ENCODE data around the gene PGAM2.
A peak's percentile ranks its signal among the peaks of the same experiment; 100 is the strongest.
"Not testable (repeated sequence)": the region's sequence is repeated elsewhere in the genome, so short reads cannot be mapped to it uniquely, and the experiment has no call there.

Gene PGAM2

DNA sequence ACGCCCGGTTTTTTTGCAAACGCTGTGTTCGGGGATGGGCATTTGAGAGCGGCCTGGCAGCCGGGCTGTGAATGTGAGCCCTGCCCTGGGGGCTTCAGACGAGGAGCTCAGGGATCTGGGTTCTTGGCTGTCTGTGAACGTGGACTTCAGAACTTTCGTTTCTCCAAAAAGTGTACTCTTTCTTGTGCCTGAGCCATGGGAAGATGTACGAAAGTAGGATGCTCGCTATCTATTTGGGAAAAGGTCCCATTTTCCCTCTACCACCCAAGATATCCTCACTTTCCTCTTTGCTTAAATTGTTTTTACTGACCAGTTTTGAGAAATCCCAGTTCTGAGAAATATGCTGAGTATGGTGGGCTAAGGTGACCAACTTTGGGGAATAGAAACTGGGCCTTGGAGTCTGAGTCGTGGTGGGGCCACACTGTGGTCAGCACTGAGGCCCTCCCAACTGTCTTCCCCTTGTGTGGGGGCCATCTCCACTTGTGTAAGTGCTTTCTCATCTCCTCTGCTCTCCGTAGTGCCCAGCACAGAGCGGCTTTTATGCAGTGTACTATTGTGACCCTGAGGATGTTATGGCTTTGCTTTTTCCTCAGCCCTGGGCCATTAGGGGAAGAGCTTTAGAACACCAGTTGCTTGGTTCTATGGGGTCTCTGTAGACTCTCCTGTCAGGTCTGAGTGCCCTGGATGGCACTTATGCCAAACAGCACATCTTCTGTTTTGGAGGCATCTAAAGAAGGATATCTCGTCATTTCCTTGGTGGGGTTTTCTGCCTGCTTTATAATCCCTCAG lies 19.9 kb downstream of the PGAM2 start:
- DNase-seq (ENCODE audit: extremely low read depth, insufficient read length) = no peak
- Histone ChIP-seq H3K4me3 (replicated peaks; ENCODE audit: low read depth, low read length) (peak overlapping the region; percentile 98), H3K36me3 (ENCODE audit: control insufficient read depth, insufficient read depth, low read length) (peaks cover 11% of the 10 kb centered on the region), H3K27me3 (replicated peaks; ENCODE audit: control insufficient read depth, insufficient read depth, low read length) (no peaks in the 10 kb centered on the region)
- TF ChIP-seq, protein P1, sequence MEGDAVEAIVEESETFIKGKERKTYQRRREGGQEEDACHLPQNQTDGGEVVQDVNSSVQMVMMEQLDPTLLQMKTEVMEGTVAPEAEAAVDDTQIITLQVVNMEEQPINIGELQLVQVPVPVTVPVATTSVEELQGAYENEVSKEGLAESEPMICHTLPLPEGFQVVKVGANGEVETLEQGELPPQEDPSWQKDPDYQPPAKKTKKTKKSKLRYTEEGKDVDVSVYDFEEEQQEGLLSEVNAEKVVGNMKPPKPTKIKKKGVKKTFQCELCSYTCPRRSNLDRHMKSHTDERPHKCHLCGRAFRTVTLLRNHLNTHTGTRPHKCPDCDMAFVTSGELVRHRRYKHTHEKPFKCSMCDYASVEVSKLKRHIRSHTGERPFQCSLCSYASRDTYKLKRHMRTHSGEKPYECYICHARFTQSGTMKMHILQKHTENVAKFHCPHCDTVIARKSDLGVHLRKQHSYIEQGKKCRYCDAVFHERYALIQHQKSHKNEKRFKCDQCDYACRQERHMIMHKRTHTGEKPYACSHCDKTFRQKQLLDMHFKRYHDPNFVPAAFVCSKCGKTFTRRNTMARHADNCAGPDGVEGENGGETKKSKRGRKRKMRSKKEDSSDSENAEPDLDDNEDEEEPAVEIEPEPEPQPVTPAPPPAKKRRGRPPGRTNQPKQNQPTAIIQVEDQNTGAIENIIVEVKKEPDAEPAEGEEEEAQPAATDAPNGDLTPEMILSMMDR (IDR thresholded peaks at IDR 0.05; ENCODE audit: insufficient read depth, low read length, poor library complexity, severe bottlenecking) = no peak

- Histone ChIP-seq H3K36me3 (ENCODE audit: control insufficient read depth, insufficient read depth, low read length) (peaks cover 4% of the 10 kb centered on the region), H3K4me3 (replicated peaks; ENCODE audit: low read depth, low read length) (peak within 1 kb of the TSS; percentile 98), H3K27me3 (replicated peaks; ENCODE audit: control insufficient read depth, insufficient read depth, low read length) (no peaks in the 10 kb centered on the region)
- TF ChIP-seq, protein P1 (IDR thresholded peaks at IDR 0.05; ENCODE audit: insufficient read depth, low read length, poor library complexity, severe bottlenecking) = no peak
- peak; percentile 89 for DNase-seq (ENCODE audit: extremely low read depth, insufficient read length)
Observed at GRCh38 chr7:44044315-44045225, 20.8 kb downstream of the PGAM2 start, which contains the start of gene DBNL. DBNL (plus strand) TSS chr7:44044702; CDS start chr7:44044738, 36 bp downstream.

DNA sequence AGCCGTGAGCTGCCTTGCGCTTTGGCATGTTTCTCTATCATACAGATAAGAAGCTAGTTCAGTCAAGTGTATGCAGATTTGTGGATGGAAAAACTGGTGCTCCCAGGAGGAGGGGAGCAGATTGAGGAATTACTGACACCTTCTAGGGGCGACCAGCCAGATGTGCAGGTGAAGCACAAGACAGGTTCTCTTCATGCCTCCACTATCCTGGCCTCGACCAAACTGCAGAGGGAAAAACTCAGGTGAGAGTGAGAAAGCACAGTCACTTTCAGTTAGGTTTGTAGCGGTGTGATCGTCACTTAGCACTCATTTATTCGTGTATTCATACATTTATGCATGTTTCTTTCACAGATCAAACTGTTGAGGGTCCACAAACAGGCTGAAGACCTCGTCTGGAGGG lies 21.5 kb downstream of the PGAM2 start:
- no peaks in the 10 kb centered on the region for H3K27me3 ChIP-seq (replicated peaks; ENCODE audit: control insufficient read depth, insufficient read depth, low read length)
- TF ChIP-seq, protein P1 (IDR thresholded peaks at IDR 0.05; ENCODE audit: insufficient read depth, low read length, poor library complexity, severe bottlenecking) = no peak
- no peak for DNase-seq (ENCODE audit: extremely low read depth, insufficient read length)
- H3K4me3 ChIP-seq (replicated peaks; ENCODE audit: low read depth, low read length) = peak overlapping the region; percentile 98
- H3K36me3 ChIP-seq (ENCODE audit: control insufficient read depth, insufficient read depth, low read length) = peaks cover 3% of the 10 kb centered on the region; the same call in 1 of the 2 replicates

DNA sequence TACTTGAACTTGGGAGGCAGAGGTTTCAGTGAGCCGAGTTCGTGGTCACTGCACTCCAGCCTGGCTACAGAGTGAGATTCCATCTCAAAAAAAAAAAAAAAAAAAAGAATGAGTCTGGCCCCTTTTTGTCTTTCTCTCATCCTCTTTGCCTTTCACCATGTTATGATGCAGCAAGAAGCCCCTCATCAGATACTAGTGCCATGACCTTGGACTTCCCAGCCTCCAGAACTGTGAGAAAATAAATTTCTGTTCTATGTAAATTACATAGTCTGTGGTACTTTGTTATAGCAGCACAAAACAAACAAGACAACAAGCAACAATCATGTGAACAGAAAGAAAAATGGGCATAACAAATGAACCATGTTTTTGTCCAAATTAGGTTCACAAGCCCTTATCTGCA lies 23.1 kb downstream of the PGAM2 start:
- DNase-seq (ENCODE audit: extremely low read depth, insufficient read length) = no peak
- TF ChIP-seq, protein P1 (IDR thresholded peaks at IDR 0.05; ENCODE audit: insufficient read depth, low read length, poor library complexity, severe bottlenecking) = no peak
- H3K4me3 ChIP-seq (replicated peaks; ENCODE audit: low read depth, low read length) = no peak overlapping the region

GRCh38 chr7:44040493-44040891 lies 24.9 kb downstream of the PGAM2 start:
- H3K27me3 ChIP-seq (replicated peaks; ENCODE audit: control insufficient read depth, insufficient read depth, low read length); H3K36me3 ChIP-seq (ENCODE audit: control insufficient read depth, insufficient read depth, low read length): not testable (repeated sequence)
- TF ChIP-seq, protein P1 (IDR thresholded peaks at IDR 0.05; ENCODE audit: insufficient read depth, low read length, poor library complexity, severe bottlenecking) = peak; percentile 11
- peak; percentile 76 for DNase-seq (ENCODE audit: extremely low read depth, insufficient read length)
- H3K4me3 ChIP-seq (replicated peaks; ENCODE audit: low read depth, low read length) = peak overlapping the region; percentile 52

More for the DNA sequence above, 23.1 kb downstream of the PGAM2 start:
- Histone ChIP-seq H3K36me3 (ENCODE audit: control insufficient read depth, insufficient read depth, low read length) (peaks cover under 1% of the 10 kb centered on the region; the same call in 1 of the 2 replicates), H3K27me3 (replicated peaks; ENCODE audit: control insufficient read depth, insufficient read depth, low read length) (no peaks in the 10 kb centered on the region)

DNA sequence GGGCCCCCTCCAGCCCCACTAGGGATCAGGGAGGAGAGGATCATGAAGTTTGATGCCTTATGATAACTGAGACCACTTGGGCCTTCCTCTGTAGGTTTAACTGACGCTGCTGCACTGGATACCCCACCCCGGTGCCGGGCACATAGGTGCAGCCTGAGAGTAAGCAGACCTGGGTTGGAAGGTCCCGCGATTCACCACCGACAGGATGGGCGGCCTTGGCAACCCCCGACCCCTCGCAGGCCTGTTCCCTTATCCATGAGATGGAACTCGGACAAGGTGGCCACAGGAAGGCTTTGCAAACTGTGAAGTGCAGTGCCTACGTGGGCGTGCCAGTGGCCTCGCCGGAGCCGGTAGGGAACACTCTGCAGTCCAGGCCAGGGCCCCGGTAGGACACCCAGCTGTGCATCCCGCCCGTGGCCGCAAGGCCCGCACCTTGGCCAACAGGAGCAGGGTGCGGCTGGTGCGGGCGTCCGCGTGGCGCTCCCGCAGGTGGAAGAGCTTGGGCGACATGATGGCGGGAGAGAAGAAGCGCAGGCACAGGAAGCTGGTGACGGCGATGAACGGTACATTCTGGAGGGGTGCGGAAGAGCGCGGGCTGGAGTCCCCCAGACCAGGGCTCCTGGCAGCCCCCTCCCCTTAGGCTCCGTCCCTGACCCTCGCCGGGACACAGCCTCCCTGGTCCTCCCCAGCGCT lies 25.4 kb downstream of the PGAM2 start:
- H3K36me3 ChIP-seq (ENCODE audit: control insufficient read depth, insufficient read depth, low read length); DNase-seq (ENCODE audit: extremely low read depth, insufficient read length); H3K27me3 ChIP-seq (replicated peaks; ENCODE audit: control insufficient read depth, insufficient read depth, low read length): not testable (repeated sequence)
- H3K4me3 ChIP-seq (replicated peaks; ENCODE audit: low read depth, low read length) = peak overlapping the region; percentile 38

DNA sequence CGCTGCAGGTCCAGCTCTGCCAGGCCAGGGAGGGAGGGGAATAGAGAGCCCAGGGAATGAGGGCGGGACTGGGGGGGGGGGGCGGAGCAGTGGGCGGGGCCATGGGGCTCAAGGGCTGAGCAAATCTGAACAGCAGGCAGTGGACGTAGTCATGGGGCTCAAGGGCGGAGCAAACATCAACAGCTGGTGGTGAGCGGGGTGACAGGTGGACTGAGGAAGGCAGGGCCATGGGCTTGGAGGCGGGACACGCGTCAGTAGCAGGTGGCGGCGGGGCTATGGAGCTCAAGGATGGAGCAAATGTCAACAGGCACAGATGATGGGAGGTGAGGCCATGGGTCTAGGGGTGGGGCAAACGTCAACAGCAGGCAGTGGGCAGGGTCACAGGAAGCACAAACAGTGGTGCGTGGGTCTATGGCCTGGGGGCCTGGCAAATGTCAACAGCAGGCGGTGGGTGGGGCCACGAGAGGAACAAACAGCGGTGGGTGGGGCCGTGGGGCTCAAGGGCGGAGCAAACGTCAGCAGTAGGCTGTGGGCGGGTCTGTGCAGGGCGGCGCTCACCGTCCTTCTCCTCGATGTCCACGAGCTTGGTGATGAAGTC lies 26.3 kb downstream of the PGAM2 start:
- DNase-seq (ENCODE audit: extremely low read depth, insufficient read length) = peak; percentile 84
- H3K27me3 ChIP-seq (replicated peaks; ENCODE audit: control insufficient read depth, insufficient read depth, low read length); H3K36me3 ChIP-seq (ENCODE audit: control insufficient read depth, insufficient read depth, low read length): not testable (repeated sequence)
- peak overlapping the region; percentile 35 for H3K4me3 ChIP-seq (replicated peaks; ENCODE audit: low read depth, low read length)

- not testable (repeated sequence) for H3K36me3 ChIP-seq (ENCODE audit: control insufficient read depth, insufficient read depth, low read length); DNase-seq (ENCODE audit: extremely low read depth, insufficient read length); H3K27me3 ChIP-seq (replicated peaks; ENCODE audit: control insufficient read depth, insufficient read depth, low read length); H3K4me3 ChIP-seq (replicated peaks; ENCODE audit: low read depth, low read length)
Observed at GRCh38 chr7:44038553-44038952, 26.8 kb downstream of the PGAM2 start.
